Glutamatergic neuron (in vitro differentiated cells): ENCODE data around the gene POU2F1. TPM values are rescaled to one million over a fixed set of nuclear protein-coding genes. Genes with fewer than 3 reads are reported as not detected.

Experiments used
- DNase-seq: peaks from one replicate; pipeline ENCODE4 v3.0.0; 2022
- H3K27ac Mint-ChIP-seq: one replicate; pipeline ENCODE4 v1.8.0; 2020; ENCODE audit warnings: mild to moderate bottlenecking, mixed read lengths, inconsistent platforms; ENCODE audit not compliant: unreplicated experiment
- H3K27me3 Mint-ChIP-seq: one replicate; pipeline ENCODE4 v1.8.0; 2020; ENCODE audit warnings: mild to moderate bottlenecking, moderate library complexity, mixed read lengths, inconsistent platforms; ENCODE audit not compliant: unreplicated experiment
- H3K36me3 Mint-ChIP-seq: one replicate; pipeline ENCODE4 v1.8.0; 2020; ENCODE audit warnings: mild to moderate bottlenecking, mixed read lengths, inconsistent platforms; ENCODE audit not compliant: unreplicated experiment
- H3K4me1 Mint-ChIP-seq: one replicate; pipeline ENCODE4 v1.8.0; 2020; ENCODE audit warnings: mild to moderate bottlenecking, low read depth, mixed read lengths, inconsistent platforms; ENCODE audit not compliant: unreplicated experiment
- H3K4me3 Mint-ChIP-seq: one replicate; pipeline ENCODE4 v1.8.0; 2020; ENCODE audit warnings: mild to moderate bottlenecking, mixed read lengths, inconsistent platforms; ENCODE audit not compliant: unreplicated experiment
- H3K9me3 Mint-ChIP-seq: one replicate; pipeline ENCODE4 v1.8.0; 2020; ENCODE audit warnings: mild to moderate bottlenecking, moderate library complexity, mixed read lengths, inconsistent platforms; ENCODE audit not compliant: unreplicated experiment
- CTCF ChIP-seq: fragments of 200-600 bp; sonication (generic); IDR thresholded peaks from one replicate; pipeline ENCODE4 v1.5.0; 2021; ENCODE audit not compliant: partially characterized antibody, unreplicated experiment
- total RNA-seq: library from RNA; stranded (reverse); fragmentation: NEBNext Ultra II Directional; extraction: Animal tissue kit (Norgen Biotek cat#: 25700); gene quantifications from one replicate; pipeline ENCODE4 v1.2.1, GENCODE V29; 2021; ENCODE audit not compliant: unreplicated experiment

Gene POU2F1
- total RNA-seq, 1 donor from 2014 or later: 37.7 TPM

GRCh38 chr1:167268347-167268787 lies 47.7 kb downstream of the POU2F1 start:
- Mint-ChIP-seq H3K4me1 (peaks cover 21% of the 10 kb centered on the region), H3K27ac (peak overlapping the region; percentile 13)

GRCh38 chr1:167270349-167271092 lies 49.8 kb downstream of the POU2F1 start:
- no peaks in the 10 kb centered on the region for H3K36me3 Mint-ChIP-seq
- H3K4me3 Mint-ChIP-seq: no peak overlapping the region
- DNase-seq: no peak
- peaks cover 2% of the 10 kb centered on the region for H3K27me3 Mint-ChIP-seq
- peaks cover 2% of the 10 kb centered on the region for H3K9me3 Mint-ChIP-seq
- H3K27ac Mint-ChIP-seq: peak overlapping the region; percentile 81
- H3K4me1 Mint-ChIP-seq: peaks cover 27% of the 10 kb centered on the region
- no peak for TF ChIP-seq CTCF

More at GRCh38 chr1:167268347-167268787, 47.7 kb downstream of the POU2F1 start:
- no peak for DNase-seq
- no peak for TF ChIP-seq CTCF
- no peak overlapping the region for H3K4me3 Mint-ChIP-seq
- H3K27me3 Mint-ChIP-seq: peaks cover 2% of the 10 kb centered on the region
- H3K36me3 Mint-ChIP-seq: no peaks in the 10 kb centered on the region
- peaks cover 2% of the 10 kb centered on the region for H3K9me3 Mint-ChIP-seq

- DNase-seq: no peak
- H3K4me1 Mint-ChIP-seq: peaks cover 27% of the 10 kb centered on the region
- no peak for TF ChIP-seq CTCF
- peaks cover 2% of the 10 kb centered on the region for H3K27me3 Mint-ChIP-seq
- peaks cover 2% of the 10 kb centered on the region for H3K9me3 Mint-ChIP-seq
- H3K36me3 Mint-ChIP-seq: no peaks in the 10 kb centered on the region
- peak overlapping the region; percentile 43 for H3K27ac Mint-ChIP-seq
- no peak overlapping the region for H3K4me3 Mint-ChIP-seq
Measured at GRCh38 chr1:167272369-167272957, 51.8 kb downstream of the POU2F1 start.

GRCh38 chr1:167273027-167273800 lies 52.5 kb downstream of the POU2F1 start:
- no peak for TF ChIP-seq CTCF
- Mint-ChIP-seq H3K4me3 (no peak overlapping the region), H3K36me3 (no peaks in the 10 kb centered on the region), H3K27ac (peak overlapping the region; percentile 2), H3K27me3 (peaks cover 2% of the 10 kb centered on the region), H3K9me3 (peaks cover 2% of the 10 kb centered on the region), H3K4me1 (peaks cover 25% of the 10 kb centered on the region)
- no peak for DNase-seq
